Ascending aorta (tissue), 2 donors: ENCODE results near the gene OXER1. TPM values are rescaled to one million over a fixed set of nuclear protein-coding genes. Genes with fewer than 3 reads are reported as not detected.

Source experiments
- DNase-seq, 2 donors: peaks; one replicate each; pipeline ENCODE4 v3.0.0-alpha.2; 2019; ENCODE audit warnings: low spot score in 2 of 2
- H3K27ac ChIP-seq, 2 donors: fragments of 200-600 bp; sonication (generic); one replicate each; pipeline ENCODE4 v1.5.1; 2016 to 2017; ENCODE audit warnings: mild to moderate bottlenecking in 1 of 2
- H3K27me3 ChIP-seq: fragments of 200-600 bp; sonication (generic); one replicate; pipeline ENCODE4 v1.5.1; 2017
- H3K36me3 ChIP-seq, 2 donors: fragments of 200-600 bp; sonication (generic); one replicate each; pipeline ENCODE4 v1.5.1; 2016
- H3K4me1 ChIP-seq, 2 donors: fragments of 200-600 bp; sonication (generic); one replicate each; pipeline ENCODE4 v1.5.1; 2016 to 2017; ENCODE audit warnings: mild to moderate bottlenecking in 1 of 2
- H3K4me3 ChIP-seq, 2 donors: fragments of 200-600 bp; sonication (generic); one replicate each; pipeline ENCODE4 v1.5.1; 2016 to 2017; ENCODE audit warnings: mild to moderate bottlenecking in 1 of 2
- H3K9me3 ChIP-seq, 2 donors: fragments of 200-600 bp; sonication (generic); one replicate each; pipeline ENCODE4 v1.5.1; 2016
- intact Hi-C: fragments of 100-400 bp; cut with DNase I; formaldehyde crosslinking; loops from one replicate; pipeline ENCODE4 v1.15.1; 2023
- total RNA-seq: library from RNA; depleted of rRNA; stranded (reverse); fragments of >200 nt; gene quantifications from one replicate; pipeline ENCODE4 v1.1.0, GENCODE V29; 2016
- TF ChIP-seq, protein P1 (sequence below), 3 experiments: fragments of 200-600 bp in 2 of 3; fragments of 450-650 bp in 1 of 3; sonication (generic) in 2 of 3; IDR thresholded peaks; one replicate each; pipeline ENCODE4 v1.5.1; 2016 to 2019; ENCODE audit warnings: antibody characterized with exemption in 3 of 3, mild to moderate bottlenecking in 1 of 3, moderate library complexity in 1 of 3

OXER1 gene
- total RNA-seq, 1 donor from 2014 or later: 0.32 TPM

GRCh38 chr2:42784204-42784880 is 20.4 kb upstream of the OXER1 start:
- no peaks in the 10 kb centered on the region for H3K4me1 ChIP-seq
- H3K27me3 ChIP-seq: no peaks in the 10 kb centered on the region
- TF ChIP-seq, protein P1, sequence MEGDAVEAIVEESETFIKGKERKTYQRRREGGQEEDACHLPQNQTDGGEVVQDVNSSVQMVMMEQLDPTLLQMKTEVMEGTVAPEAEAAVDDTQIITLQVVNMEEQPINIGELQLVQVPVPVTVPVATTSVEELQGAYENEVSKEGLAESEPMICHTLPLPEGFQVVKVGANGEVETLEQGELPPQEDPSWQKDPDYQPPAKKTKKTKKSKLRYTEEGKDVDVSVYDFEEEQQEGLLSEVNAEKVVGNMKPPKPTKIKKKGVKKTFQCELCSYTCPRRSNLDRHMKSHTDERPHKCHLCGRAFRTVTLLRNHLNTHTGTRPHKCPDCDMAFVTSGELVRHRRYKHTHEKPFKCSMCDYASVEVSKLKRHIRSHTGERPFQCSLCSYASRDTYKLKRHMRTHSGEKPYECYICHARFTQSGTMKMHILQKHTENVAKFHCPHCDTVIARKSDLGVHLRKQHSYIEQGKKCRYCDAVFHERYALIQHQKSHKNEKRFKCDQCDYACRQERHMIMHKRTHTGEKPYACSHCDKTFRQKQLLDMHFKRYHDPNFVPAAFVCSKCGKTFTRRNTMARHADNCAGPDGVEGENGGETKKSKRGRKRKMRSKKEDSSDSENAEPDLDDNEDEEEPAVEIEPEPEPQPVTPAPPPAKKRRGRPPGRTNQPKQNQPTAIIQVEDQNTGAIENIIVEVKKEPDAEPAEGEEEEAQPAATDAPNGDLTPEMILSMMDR (IDR thresholded peaks at IDR 0.05): no peak
- H3K27ac ChIP-seq: no peak overlapping the region
- intact Hi-C loops: no loop called here
- no peak overlapping the region for H3K4me3 ChIP-seq
- no peaks in the 10 kb centered on the region for H3K9me3 ChIP-seq
- DNase-seq: no peak
- peaks cover 0 to 9% of the 10 kb centered on the region in 2 donors for H3K36me3 ChIP-seq

DNA sequence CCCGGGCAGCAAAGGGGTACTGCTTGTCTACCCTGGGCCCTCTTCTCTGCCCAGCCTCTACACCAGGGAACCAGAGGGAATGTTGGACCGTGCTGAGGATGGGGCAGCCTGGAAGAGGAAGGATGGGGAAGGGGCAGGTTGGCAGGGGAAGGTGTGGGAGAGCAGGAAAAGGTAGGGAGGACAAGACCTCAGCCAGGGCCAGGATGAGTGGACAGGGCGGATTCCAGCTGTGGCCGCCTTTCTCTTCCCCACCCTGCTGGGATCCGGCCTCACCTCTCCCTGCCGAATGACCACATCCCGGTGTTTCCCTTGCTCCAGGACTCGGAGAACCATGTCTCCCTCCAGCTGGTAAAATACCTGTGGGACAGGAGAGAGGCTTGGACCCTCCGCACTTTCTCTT is 19.6 kb upstream of the OXER1 start:
- Histone ChIP-seq H3K4me1 (no peaks in the 10 kb centered on the region), H3K36me3 (peaks cover 0 to 9% of the 10 kb centered on the region in 2 donors), H3K4me3 (no peak overlapping the region), H3K9me3 (no peaks in the 10 kb centered on the region), H3K27me3 (no peaks in the 10 kb centered on the region), H3K27ac (no peak overlapping the region)
- intact Hi-C loops: no loop called here
- no peak for DNase-seq
- TF ChIP-seq, protein P1 (IDR thresholded peaks at IDR 0.05): no peak

- TF ChIP-seq, protein P1 (IDR thresholded peaks at IDR 0.05): no peak
- peaks cover 0 to 9% of the 10 kb centered on the region in 2 donors for H3K36me3 ChIP-seq
- no peaks in the 10 kb centered on the region for H3K4me1 ChIP-seq
- DNase-seq: no peak
- H3K9me3 ChIP-seq: no peaks in the 10 kb centered on the region
- H3K27me3 ChIP-seq: no peaks in the 10 kb centered on the region
- intact Hi-C loops: no loop called here
- no peak overlapping the region for H3K4me3 ChIP-seq
- no peak overlapping the region for H3K27ac ChIP-seq
Measured at GRCh38 chr2:42781181-42781580, 17.2 kb upstream of the OXER1 start.

GRCh38 chr2:42777883-42778805 is 14.2 kb upstream of the OXER1 start:
- Histone ChIP-seq H3K4me1 (no peaks in the 10 kb centered on the region), H3K27ac (peak overlapping the region; percentile 55 to 61), H3K9me3 (no peaks in the 10 kb centered on the region), H3K36me3 (peaks cover 0 to 4% of the 10 kb centered on the region in 2 donors), H3K27me3 (no peaks in the 10 kb centered on the region), H3K4me3 (no peak overlapping the region)
- TF ChIP-seq, protein P1 (IDR thresholded peaks at IDR 0.05): no peak
- DNase-seq: peak in 1 of 2 donors; percentile 79
- intact Hi-C loops: no loop called here

GRCh38 chr2:42775810-42776209 is 11.9 kb upstream of the OXER1 start:
- H3K36me3 ChIP-seq: no peaks in the 10 kb centered on the region
- no peak overlapping the region for H3K4me3 ChIP-seq
- intact Hi-C loops: no loop called here
- TF ChIP-seq, protein P1 (IDR thresholded peaks at IDR 0.05): no peak
- no peaks in the 10 kb centered on the region for H3K9me3 ChIP-seq
- H3K27me3 ChIP-seq: no peaks in the 10 kb centered on the region
- no peak overlapping the region for H3K27ac ChIP-seq
- DNase-seq: no peak
- no peaks in the 10 kb centered on the region for H3K4me1 ChIP-seq
